Measurements from ENCODE around the gene XK. TPM values are rescaled to one million over a fixed set of nuclear protein-coding genes. Genes with fewer than 3 reads are reported as not detected.

The XK gene
- total and polyA plus RNA-seq, 2 experiments from 2014 or later, result 0.29 to 1.5 TPM

GRCh38 chrX:37745835-37746217 lies 60.2 kb downstream of the XK start:
- H3K36me3 Mint-ChIP-seq (ENCODE audit: low read depth), result no peaks in the 10 kb centered on the region

More at GRCh38 chrX:37745835-37746217, 60.2 kb downstream of the XK start:
- H3K36me3 ChIP-seq (ENCODE audit: insufficient read depth), result no peaks in the 10 kb centered on the region
- H3K4me1 Mint-ChIP-seq, result no peaks in the 10 kb centered on the region
- H4K20me1 ChIP-seq (replicated peaks; ENCODE audit: insufficient read depth), result no peaks in the 10 kb centered on the region
- ATAC-seq (no peak), DNase-seq (ENCODE audit: low spot score) (no peak)
- no peaks in the 10 kb centered on the region for H3F3A ChIP-seq (replicated peaks; ENCODE audit: low read depth)
- no peak overlapping the region for H3K4me3 Mint-ChIP-seq
- no peaks in the 10 kb centered on the region for H3K27me3 ChIP-seq (ENCODE audit: insufficient read depth)
- H3K27me3 Mint-ChIP-seq (ENCODE audit: insufficient read depth, low read depth, poor library complexity), result peaks cover 3% of the 10 kb centered on the region
- TF ChIP-seq EZH2phosphoT487 (IDR thresholded peaks at IDR 0.05; ENCODE audit: unreplicated experiment), result no peak
- no peak for TF ChIP-seq CREB1 (CRISPR knock-in tag; IDR thresholded peaks at IDR 0.05; ENCODE audit: low read depth)
- TF ChIP-seq POLR2AphosphoS5 (IDR thresholded peaks at IDR 0.05; ENCODE audit: low read depth), result no peak
- no peak for TF ChIP-seq EZH2 (IDR thresholded peaks at IDR 0.05; ENCODE audit: low read depth, unreplicated experiment)
- no peak for TF ChIP-seq NANOG (IDR thresholded peaks at IDR 0.05; ENCODE audit: borderline replicate concordance)
- no peak for TF ChIP-seq STAT1 (IDR thresholded peaks at IDR 0.05; ENCODE audit: unreplicated experiment)
- no peak for TF ChIP-seq REST (IDR thresholded peaks at IDR 0.05; ENCODE audit: unreplicated experiment)
- TF ChIP-seq ZNF114 (CRISPR knock-in tag; IDR thresholded peaks at IDR 0.05), result no peak
- TF ChIP-seq ZNF331 (CRISPR knock-in tag; IDR thresholded peaks at IDR 0.05; ENCODE audit: low read depth), result no peak
- TF ChIP-seq, protein P1, sequence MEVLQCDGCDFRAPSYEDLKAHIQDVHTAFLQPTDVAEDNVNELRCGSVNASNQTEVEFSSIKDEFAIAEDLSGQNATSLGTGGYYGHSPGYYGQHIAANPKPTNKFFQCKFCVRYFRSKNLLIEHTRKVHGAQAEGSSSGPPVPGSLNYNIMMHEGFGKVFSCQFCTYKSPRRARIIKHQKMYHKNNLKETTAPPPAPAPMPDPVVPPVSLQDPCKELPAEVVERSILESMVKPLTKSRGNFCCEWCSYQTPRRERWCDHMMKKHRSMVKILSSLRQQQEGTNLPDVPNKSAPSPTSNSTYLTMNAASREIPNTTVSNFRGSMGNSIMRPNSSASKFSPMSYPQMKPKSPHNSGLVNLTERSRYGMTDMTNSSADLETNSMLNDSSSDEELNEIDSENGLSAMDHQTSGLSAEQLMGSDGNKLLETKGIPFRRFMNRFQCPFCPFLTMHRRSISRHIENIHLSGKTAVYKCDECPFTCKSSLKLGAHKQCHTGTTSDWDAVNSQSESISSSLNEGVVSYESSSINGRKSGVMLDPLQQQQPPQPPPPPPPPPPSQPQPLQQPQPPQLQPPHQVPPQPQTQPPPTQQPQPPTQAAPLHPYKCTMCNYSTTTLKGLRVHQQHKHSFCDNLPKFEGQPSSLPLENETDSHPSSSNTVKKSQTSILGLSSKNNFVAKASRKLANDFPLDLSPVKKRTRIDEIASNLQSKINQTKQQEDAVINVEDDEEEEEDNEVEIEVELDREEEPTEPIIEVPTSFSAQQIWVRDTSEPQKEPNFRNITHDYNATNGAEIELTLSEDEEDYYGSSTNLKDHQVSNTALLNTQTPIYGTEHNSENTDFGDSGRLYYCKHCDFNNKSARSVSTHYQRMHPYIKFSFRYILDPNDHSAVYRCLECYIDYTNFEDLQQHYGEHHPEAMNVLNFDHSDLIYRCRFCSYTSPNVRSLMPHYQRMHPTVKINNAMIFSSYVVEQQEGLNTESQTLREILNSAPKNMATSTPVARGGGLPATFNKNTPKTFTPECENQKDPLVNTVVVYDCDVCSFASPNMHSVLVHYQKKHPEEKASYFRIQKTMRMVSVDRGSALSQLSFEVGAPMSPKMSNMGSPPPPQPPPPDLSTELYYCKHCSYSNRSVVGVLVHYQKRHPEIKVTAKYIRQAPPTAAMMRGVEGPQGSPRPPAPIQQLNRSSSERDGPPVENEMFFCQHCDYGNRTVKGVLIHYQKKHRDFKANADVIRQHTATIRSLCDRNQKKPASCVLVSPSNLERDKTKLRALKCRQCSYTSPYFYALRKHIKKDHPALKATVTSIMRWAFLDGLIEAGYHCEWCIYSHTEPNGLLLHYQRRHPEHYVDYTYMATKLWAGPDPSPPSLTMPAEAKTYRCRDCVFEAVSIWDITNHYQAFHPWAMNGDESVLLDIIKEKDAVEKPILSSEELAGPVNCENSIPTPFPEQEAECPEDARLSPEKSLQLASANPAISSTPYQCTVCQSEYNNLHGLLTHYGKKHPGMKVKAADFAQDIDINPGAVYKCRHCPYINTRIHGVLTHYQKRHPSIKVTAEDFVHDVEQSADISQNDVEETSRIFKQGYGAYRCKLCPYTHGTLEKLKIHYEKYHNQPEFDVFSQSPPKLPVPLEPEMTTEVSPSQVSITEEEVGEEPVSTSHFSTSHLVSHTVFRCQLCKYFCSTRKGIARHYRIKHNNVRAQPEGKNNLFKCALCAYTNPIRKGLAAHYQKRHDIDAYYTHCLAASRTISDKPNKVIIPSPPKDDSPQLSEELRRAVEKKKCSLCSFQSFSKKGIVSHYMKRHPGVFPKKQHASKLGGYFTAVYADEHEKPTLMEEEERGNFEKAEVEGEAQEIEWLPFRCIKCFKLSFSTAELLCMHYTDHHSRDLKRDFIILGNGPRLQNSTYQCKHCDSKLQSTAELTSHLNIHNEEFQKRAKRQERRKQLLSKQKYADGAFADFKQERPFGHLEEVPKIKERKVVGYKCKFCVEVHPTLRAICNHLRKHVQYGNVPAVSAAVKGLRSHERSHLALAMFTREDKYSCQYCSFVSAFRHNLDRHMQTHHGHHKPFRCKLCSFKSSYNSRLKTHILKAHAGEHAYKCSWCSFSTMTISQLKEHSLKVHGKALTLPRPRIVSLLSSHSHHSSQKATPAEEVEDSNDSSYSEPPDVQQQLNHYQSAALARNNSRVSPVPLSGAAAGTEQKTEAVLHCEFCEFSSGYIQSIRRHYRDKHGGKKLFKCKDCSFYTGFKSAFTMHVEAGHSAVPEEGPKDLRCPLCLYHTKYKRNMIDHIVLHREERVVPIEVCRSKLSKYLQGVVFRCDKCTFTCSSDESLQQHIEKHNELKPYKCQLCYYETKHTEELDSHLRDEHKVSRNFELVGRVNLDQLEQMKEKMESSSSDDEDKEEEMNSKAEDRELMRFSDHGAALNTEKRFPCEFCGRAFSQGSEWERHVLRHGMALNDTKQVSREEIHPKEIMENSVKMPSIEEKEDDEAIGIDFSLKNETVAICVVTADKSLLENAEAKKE (CRISPR knock-in tag; IDR thresholded peaks at IDR 0.05), result no peak
- TF ChIP-seq, protein P2, sequence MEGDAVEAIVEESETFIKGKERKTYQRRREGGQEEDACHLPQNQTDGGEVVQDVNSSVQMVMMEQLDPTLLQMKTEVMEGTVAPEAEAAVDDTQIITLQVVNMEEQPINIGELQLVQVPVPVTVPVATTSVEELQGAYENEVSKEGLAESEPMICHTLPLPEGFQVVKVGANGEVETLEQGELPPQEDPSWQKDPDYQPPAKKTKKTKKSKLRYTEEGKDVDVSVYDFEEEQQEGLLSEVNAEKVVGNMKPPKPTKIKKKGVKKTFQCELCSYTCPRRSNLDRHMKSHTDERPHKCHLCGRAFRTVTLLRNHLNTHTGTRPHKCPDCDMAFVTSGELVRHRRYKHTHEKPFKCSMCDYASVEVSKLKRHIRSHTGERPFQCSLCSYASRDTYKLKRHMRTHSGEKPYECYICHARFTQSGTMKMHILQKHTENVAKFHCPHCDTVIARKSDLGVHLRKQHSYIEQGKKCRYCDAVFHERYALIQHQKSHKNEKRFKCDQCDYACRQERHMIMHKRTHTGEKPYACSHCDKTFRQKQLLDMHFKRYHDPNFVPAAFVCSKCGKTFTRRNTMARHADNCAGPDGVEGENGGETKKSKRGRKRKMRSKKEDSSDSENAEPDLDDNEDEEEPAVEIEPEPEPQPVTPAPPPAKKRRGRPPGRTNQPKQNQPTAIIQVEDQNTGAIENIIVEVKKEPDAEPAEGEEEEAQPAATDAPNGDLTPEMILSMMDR (conservative IDR thresholded peaks at IDR 0.05; ENCODE audit: low read depth in 2 of 2), result no peak
- TF ChIP-seq JUNB (IDR thresholded peaks at IDR 0.05; ENCODE audit: unreplicated experiment), result no peak
- H3K4me1 ChIP-seq (ENCODE audit: insufficient read depth), result no peaks in the 10 kb centered on the region
- no peak overlapping the region for H3K4me3 ChIP-seq
- no peaks in the 10 kb centered on the region for H3K79me2 ChIP-seq (replicated peaks; ENCODE audit: insufficient read depth)
- H3K27ac ChIP-seq (ENCODE audit: low read depth), result no peak overlapping the region
- no peak overlapping the region for H2AFZ ChIP-seq
- no peak overlapping the region for H3K4me2 ChIP-seq
- no peaks in the 10 kb centered on the region for H3K9me3 Mint-ChIP-seq
- H3K27ac Mint-ChIP-seq, result no peak overlapping the region
- H3K9me2 ChIP-seq (ENCODE audit: insufficient read depth), result no peaks in the 10 kb centered on the region

Measured in GM23338 (cell line).